Activated gamma-delta T cell treated with Interleukin-2 at 50 U/mL for 16 hours (primary cell): ENCODE data around the gene DMD.
"Not testable (repeated sequence)": the region's sequence is repeated elsewhere in the genome, so short reads cannot be mapped to it uniquely, and the experiment has no call there.

Experiments
- DNase-seq: peaks from one replicate; pipeline ENCODE4 v3.0.0-alpha.2; 2020

DMD gene

GRCh38 chrX:32451954-32452695 is 759.2 kb downstream of the DMD start:
- no peak for DNase-seq

DNA sequence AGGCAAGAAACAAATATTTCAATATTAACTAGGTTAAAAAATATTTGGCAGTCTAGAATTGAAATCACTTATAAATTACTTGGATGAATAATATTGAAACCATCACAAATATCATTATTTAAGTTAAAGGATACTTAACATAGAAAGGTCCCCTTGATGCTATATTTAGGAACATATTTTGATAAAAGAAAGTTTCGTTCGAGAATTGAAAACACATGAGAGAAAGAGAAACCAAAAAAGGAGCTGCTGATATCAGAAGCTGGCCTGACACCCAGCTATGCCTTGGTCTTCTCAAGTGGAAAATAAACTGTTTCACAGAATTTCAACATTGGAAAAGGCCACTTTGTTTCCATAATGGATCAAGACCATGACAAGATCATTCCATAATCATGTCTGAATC is 762.4 kb downstream of the DMD start:
- no peak for DNase-seq

DNA sequence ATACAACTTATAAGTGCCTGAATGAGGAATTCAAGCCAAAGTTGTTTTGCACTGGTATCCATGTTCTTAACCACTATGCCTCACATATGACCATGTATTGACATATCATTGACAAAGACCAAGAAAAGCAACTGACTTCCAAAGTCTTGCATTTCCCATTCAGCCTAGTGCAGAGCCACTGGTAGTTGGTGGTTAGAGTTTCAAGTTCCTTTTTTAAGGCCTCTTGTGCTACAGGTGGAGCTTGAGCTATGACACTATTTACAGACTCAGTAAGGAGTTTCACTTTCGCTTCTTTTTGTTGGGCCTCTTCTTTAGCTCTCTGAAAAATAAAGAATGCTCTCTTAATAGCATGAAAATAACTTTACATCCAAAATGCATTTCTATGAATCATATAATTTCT is 763.0 kb downstream of the DMD start:
- DNase-seq: no peak

- no peak for DNase-seq
Measured at GRCh38 chrX:32447640-32448039, 763.7 kb downstream of the DMD start.

DNA sequence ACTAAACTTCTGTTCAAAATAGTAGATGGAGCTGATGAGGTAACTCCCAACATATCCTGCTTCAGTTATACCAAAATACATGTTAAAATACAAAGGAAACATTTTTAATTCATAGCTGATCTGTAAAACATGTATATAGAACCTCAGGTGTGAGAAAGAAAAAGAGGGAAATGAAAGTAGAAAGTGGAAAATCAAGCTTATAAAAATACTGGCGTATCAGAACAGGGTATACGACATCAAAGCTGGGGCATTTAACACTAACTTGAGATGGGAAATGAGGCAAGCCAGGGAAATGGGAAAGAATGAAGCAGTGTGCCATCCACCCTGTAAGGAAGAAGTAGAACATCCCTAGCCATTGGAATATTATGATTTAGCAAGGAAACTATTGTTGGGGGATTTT is 767.5 kb downstream of the DMD start:
- no peak for DNase-seq

- DNase-seq: no peak
Measured at GRCh38 chrX:32421266-32421665, 790.1 kb downstream of the DMD start.

GRCh38 chrX:32408389-32408788 is 803.0 kb downstream of the DMD start:
- no peak for DNase-seq

- no peak for DNase-seq
Measured at GRCh38 chrX:32397562-32398216, 813.7 kb downstream of the DMD start.

- no peak for DNase-seq
Measured at GRCh38 chrX:32395878-32396277, 815.5 kb downstream of the DMD start.

- DNase-seq: no peak
Measured at GRCh38 chrX:32392655-32393054, 818.7 kb downstream of the DMD start.

DNA sequence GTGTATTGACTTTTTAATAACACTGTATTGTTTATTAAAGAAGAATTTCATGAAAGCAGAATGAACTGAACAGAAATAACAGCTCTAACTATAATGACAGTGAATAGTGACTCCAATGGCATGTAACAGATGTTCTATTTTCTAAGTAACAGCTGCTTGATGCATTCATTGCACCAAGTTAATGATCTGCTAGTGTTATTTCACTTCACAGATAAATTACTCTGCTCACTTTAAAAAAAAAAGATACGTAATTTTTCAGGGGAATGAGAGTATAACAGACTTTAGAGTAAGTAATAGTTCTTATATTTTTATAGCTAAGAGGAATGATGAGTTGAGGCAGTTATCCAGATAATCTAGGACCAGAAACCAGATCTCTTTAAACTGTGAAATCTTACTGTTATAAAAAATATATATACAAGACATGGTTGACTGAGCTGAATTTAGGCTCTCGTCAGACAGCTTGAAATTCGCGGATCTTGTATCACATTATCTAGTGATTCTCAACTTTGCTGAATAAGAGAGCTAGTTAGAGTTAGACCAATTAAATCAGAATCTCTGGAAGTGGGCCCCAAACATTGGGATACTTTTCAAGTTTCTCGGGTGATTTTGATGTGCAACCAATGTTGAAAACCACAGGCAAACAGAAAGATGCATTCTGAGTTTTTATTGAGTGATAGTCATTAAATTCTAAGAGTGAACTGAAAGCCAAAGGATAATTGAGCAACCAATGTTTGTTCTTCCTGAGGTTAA is 840.7 kb downstream of the DMD start:
- no peak for DNase-seq

DNA sequence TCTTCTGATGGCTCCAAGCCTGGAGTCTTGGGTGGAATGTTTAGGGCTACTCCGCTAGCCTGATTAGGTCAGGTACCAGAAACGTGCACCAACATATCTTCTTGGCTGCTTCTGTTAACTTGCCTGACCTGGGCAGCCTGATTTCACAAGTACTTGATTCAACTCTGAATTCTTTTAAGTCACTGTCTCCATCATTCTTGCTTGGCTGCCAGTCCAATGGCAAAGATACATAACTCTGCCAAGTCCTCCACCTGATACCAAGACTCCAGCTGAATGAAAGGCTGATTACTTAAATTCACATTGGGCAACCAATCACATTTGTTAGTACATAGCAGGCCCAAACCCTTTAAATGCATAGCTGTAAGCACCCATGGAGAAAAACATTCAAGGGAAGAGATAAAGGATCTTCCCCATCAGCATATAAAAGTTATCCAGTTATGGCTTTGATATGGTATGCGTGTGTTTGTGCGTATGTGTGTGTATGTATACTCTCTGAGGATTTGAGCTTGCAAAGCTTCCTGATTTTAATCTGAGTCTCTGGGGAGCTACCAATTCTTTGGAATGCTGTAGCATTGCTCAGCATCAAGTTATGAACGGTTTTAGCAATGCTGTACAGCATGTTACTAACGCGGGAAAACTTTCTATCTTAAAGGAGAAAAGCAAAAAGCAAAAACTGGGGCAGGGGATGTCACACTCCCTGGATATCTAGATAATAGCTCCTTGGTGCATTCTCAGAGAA is 917.2 kb downstream of the DMD start:
- no peak for DNase-seq

DNA sequence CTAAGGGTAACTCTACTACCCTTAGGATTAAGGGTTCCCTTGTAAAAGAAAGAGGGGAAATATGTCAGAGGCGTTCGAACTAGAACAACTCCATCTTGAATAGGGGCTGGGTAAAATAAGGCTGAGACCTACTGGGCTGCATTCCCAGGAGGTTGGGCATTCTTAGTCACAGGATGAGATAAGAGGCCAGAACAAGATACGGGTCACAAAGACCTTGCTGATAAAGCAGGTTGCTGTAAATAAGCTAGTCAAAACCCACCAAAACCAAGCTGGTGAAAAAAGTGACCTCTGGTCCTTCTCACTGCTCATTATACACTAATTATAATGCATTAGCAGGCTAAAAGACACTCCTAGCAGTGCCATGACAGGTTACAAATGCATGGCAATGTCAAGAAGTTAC is 922.0 kb downstream of the DMD start:
- no peak for DNase-seq

DNA sequence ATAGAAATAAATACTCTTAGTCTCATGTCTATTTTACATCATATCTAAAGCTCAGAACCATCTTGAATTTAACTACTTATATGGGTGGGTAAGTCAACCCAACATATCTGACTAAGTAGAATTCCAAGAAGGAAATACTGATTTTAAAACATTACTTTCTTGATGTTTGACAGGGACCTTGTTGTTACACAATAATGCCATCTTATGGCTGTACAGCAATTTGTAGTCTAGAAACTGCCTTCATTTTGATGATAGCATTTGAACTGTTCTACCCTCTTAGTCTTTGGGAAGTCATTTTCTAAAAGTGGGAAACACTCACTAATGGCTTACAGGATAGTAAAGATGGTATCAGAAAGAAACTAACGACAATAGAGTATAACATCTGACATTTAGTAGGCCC is 929.5 kb downstream of the DMD start:
- no peak for DNase-seq

- DNase-seq: no peak
Measured at GRCh38 chrX:32280921-32281320, 930.4 kb downstream of the DMD start.

- no peak for DNase-seq
Measured at GRCh38 chrX:32280489-32280888, 930.9 kb downstream of the DMD start.

DNA sequence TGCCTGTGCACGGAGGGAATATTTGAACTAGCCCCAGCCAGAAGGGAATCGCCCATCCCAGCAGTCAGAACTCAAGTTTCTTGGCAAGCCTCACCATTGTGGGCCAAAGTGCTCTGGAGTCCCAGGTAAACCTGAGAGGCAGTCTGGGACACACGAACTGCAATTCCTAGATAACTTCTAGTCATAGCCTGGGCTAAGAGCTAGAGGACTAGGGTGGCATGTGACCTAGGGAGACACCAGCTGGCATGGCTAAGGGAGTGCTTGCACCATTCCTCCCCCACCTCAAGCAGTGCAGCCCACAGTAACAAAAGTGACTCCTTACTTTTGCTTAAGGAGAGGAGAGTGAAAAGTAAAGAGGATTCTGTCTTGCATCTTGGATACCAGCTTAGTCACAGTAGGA is 935.2 kb downstream of the DMD start:
- no peak for DNase-seq

- no peak for DNase-seq
Measured at GRCh38 chrX:32269866-32270265, 941.5 kb downstream of the DMD start.

- DNase-seq: no peak
Measured at GRCh38 chrX:32268207-32268606, 943.1 kb downstream of the DMD start.

- no peak for DNase-seq
Measured at GRCh38 chrX:32267796-32268195, 943.6 kb downstream of the DMD start.

DNA sequence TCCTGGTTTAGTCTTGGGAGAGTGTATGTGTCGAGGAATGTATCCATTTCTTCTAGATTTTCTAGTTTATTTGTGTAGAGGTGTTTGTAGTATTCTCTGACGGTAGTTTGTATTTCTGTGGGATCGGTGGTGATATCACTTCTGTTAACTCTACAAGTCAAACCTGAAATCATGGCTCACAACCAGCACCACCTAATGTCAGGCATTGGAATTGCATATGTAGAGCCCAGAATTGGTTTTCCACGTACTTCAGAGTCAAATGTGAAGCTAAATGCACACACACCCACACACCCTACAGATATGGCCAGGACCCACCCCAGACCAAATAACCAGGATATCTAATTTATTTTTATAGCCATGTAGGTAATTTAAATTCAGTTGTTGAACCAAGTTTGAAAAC is 964.7 kb downstream of the DMD start:
- not testable (repeated sequence) for DNase-seq

- DNase-seq: no peak
Measured at GRCh38 chrX:32195611-32196010, 1015.7 kb downstream of the DMD start.

GRCh38 chrX:32191316-32191715 is 1020.0 kb downstream of the DMD start:
- DNase-seq: no peak
